Measurements from ENCODE around the gene GDF2.
A peak's percentile ranks its signal among the peaks of the same experiment; 100 is the strongest.

GDF2 gene

DNA sequence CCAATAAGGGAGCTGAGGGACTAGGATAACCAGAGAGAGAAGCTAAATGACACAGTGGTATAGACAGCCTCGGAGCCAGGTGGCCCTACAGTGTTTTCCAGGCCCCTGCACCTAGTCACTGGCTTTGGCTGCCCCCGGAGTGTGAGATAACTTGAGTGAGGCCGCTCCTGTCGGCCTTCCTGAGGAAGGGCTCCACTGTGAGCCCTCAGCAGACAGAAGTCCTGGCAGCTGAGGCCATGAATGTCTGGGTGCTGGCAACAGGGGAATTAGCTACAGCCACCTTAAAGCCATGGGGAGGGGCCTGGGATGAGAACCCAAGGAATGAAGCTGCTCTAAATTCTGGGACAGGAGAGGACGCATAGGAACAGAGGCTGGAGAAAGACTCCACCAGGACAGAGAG lies 26.8 kb upstream of the GDF2 start:
- no peaks in the 10 kb centered on the region for H3K27me3 ChIP-seq (ENCODE audit: insufficient read depth, low read length, poor library complexity)
- DNase-seq, result no peak
- TF ChIP-seq, protein P1, sequence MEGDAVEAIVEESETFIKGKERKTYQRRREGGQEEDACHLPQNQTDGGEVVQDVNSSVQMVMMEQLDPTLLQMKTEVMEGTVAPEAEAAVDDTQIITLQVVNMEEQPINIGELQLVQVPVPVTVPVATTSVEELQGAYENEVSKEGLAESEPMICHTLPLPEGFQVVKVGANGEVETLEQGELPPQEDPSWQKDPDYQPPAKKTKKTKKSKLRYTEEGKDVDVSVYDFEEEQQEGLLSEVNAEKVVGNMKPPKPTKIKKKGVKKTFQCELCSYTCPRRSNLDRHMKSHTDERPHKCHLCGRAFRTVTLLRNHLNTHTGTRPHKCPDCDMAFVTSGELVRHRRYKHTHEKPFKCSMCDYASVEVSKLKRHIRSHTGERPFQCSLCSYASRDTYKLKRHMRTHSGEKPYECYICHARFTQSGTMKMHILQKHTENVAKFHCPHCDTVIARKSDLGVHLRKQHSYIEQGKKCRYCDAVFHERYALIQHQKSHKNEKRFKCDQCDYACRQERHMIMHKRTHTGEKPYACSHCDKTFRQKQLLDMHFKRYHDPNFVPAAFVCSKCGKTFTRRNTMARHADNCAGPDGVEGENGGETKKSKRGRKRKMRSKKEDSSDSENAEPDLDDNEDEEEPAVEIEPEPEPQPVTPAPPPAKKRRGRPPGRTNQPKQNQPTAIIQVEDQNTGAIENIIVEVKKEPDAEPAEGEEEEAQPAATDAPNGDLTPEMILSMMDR (IDR thresholded peaks at IDR 0.05; ENCODE audit: borderline replicate concordance, extremely low read depth, low read length, poor library complexity, severe bottlenecking), result no peak
- TF ChIP-seq EZH2 (IDR thresholded peaks at IDR 0.05; ENCODE audit: borderline replicate concordance, low read depth, low read length, severe bottlenecking), result no peak
- H3K9ac ChIP-seq (ENCODE audit: low read depth, low read length), result no peak overlapping the region
- ATAC-seq (ENCODE audit: insufficient read depth, low read depth), result no peak
- H3K79me2 ChIP-seq (ENCODE audit: insufficient read depth, low read length), result no peaks in the 10 kb centered on the region
- no peak overlapping the region for H2AFZ ChIP-seq (ENCODE audit: low read depth, low read length)
- H4K20me1 ChIP-seq (ENCODE audit: insufficient read depth, low read length), result no peaks in the 10 kb centered on the region
- no peaks in the 10 kb centered on the region for H3K4me1 ChIP-seq (ENCODE audit: insufficient read depth, low read length)
- no peak overlapping the region for H3K4me2 ChIP-seq (ENCODE audit: insufficient read depth, low read length)
- H3K4me3 ChIP-seq (ENCODE audit: low read depth in 1 of 2, low read length in 2 of 2), result no peak overlapping the region
- no peaks in the 10 kb centered on the region for H3K36me3 ChIP-seq (ENCODE audit: insufficient read depth, low read length)
- H3K27ac ChIP-seq (ENCODE audit: low read length), result no peak overlapping the region
- H3K9me3 ChIP-seq (ENCODE audit: insufficient read depth, low read length, severe bottlenecking), result no peaks in the 10 kb centered on the region

GRCh38 chr10:47296156-47296894 lies 25.9 kb upstream of the GDF2 start:
- no peak for ATAC-seq (ENCODE audit: insufficient read depth, low read depth)
- no peak overlapping the region for H2AFZ ChIP-seq (ENCODE audit: low read depth, low read length)
- H3K4me3 ChIP-seq (ENCODE audit: low read depth in 1 of 2, low read length in 2 of 2), result no peak overlapping the region
- no peak overlapping the region for H3K9ac ChIP-seq (ENCODE audit: low read depth, low read length)
- no peak overlapping the region for H3K27ac ChIP-seq (ENCODE audit: low read length)
- H3K27me3 ChIP-seq (ENCODE audit: insufficient read depth, low read length, poor library complexity), result no peaks in the 10 kb centered on the region
- DNase-seq, result no peak
- no peaks in the 10 kb centered on the region for H3K36me3 ChIP-seq (ENCODE audit: insufficient read depth, low read length)
- TF ChIP-seq, protein P1 (IDR thresholded peaks at IDR 0.05; ENCODE audit: borderline replicate concordance, extremely low read depth, low read length, poor library complexity, severe bottlenecking), result no peak
- no peak for TF ChIP-seq EZH2 (IDR thresholded peaks at IDR 0.05; ENCODE audit: borderline replicate concordance, low read depth, low read length, severe bottlenecking)
- no peaks in the 10 kb centered on the region for H4K20me1 ChIP-seq (ENCODE audit: insufficient read depth, low read length)
- no peak overlapping the region for H3K4me2 ChIP-seq (ENCODE audit: insufficient read depth, low read length)
- H3K79me2 ChIP-seq (ENCODE audit: insufficient read depth, low read length), result no peaks in the 10 kb centered on the region
- H3K9me3 ChIP-seq (ENCODE audit: insufficient read depth, low read length, severe bottlenecking), result no peaks in the 10 kb centered on the region
- no peaks in the 10 kb centered on the region for H3K4me1 ChIP-seq (ENCODE audit: insufficient read depth, low read length)

GRCh38 chr10:47296941-47297340 lies 25.3 kb upstream of the GDF2 start:
- no peak for ATAC-seq (ENCODE audit: insufficient read depth, low read depth)
- H3K36me3 ChIP-seq (ENCODE audit: insufficient read depth, low read length), result no peaks in the 10 kb centered on the region
- no peaks in the 10 kb centered on the region for H3K27me3 ChIP-seq (ENCODE audit: insufficient read depth, low read length, poor library complexity)
- H3K4me3 ChIP-seq (ENCODE audit: low read depth in 1 of 2, low read length in 2 of 2), result no peak overlapping the region
- H3K9me3 ChIP-seq (ENCODE audit: insufficient read depth, low read length, severe bottlenecking), result no peaks in the 10 kb centered on the region
- TF ChIP-seq, protein P1 (IDR thresholded peaks at IDR 0.05; ENCODE audit: borderline replicate concordance, extremely low read depth, low read length, poor library complexity, severe bottlenecking), result no peak
- no peak for TF ChIP-seq EZH2 (IDR thresholded peaks at IDR 0.05; ENCODE audit: borderline replicate concordance, low read depth, low read length, severe bottlenecking)
- H4K20me1 ChIP-seq (ENCODE audit: insufficient read depth, low read length), result no peaks in the 10 kb centered on the region
- no peak overlapping the region for H3K27ac ChIP-seq (ENCODE audit: low read length)
- no peak for DNase-seq
- H3K9ac ChIP-seq (ENCODE audit: low read depth, low read length), result no peak overlapping the region
- no peaks in the 10 kb centered on the region for H3K4me1 ChIP-seq (ENCODE audit: insufficient read depth, low read length)
- H2AFZ ChIP-seq (ENCODE audit: low read depth, low read length), result 0 out of 2 replicates have a peak overlapping the region, but pooled peaks have one; percentile 6
- H3K4me2 ChIP-seq (ENCODE audit: insufficient read depth, low read length), result no peak overlapping the region
- no peaks in the 10 kb centered on the region for H3K79me2 ChIP-seq (ENCODE audit: insufficient read depth, low read length)

Data from DND-41 (cell line).